HCT116 (cell line): Measurements from ENCODE around the gene PDE1C. TPM values are rescaled to one million over a fixed set of nuclear protein-coding genes. Genes with fewer than 3 reads are reported as not detected.

Source experiments
- ATAC-seq: fragments of 200-7000 bp; cut with Tn5 transposase; 2 replicates; pipeline ENCODE4 v1.9.1; 2020; ENCODE audit warnings: mild to moderate bottlenecking, moderate library complexity
- BruUV-seq: library from RNA; stranded (reverse); fragments of 400-500 nt; replicated peaks from 2 replicates; lab custom pipeline; 2021; lab: Mats Ljungman, UMichigan
- CTCF ChIA-PET: fragments of 300-600 bp; sonication (Branson Sonifier 250); formaldehyde crosslinking; loops from one replicate; lab custom pipeline; 2021; ENCODE audit warnings: antibody characterized with exemption; lab: Charles Lee
- POLR2A ChIA-PET: fragments of 300-600, 350-600 bp; sonication (Branson Sonifier 250); formaldehyde crosslinking; loops from one replicate; lab custom pipeline; 2021; ENCODE audit warnings: antibody characterized with exemption; lab: Charles Lee
- RAD21 ChIA-PET, 2 experiments: fragments of 300-600 bp; sonication (Branson Sonifier 250); formaldehyde crosslinking; loops; one replicate each; lab custom pipeline; 2023; ENCODE audit warnings: low total read pairs in 2 of 2; ENCODE audit not compliant: uncharacterized antibody in 2 of 2, unreplicated experiment in 2 of 2, low non-redundant PET in 1 of 2; lab: Charles Lee
- DNase-seq: peaks from one replicate; pipeline ENCODE4 v3.0.0-alpha.2; 2010; ENCODE audit warnings: low read depth, low spot score
- H2AFZ ChIP-seq: fragments of 200-600 bp; shearing (Covaris generic), sonication (generic); 2 replicates; pipeline ENCODE4 v1.6.1; 2017; ENCODE audit warnings: low read depth, mixed run types, mixed read lengths, antibody characterized with exemption, low read length; ENCODE audit not compliant: poor library complexity, severe bottlenecking
- H3K27ac ChIP-seq: 2 replicates; pipeline ENCODE4 v1.5.1; 2012; ENCODE audit warnings: low read depth, low read length
- H3K27me3 ChIP-seq: fragments of 200-600 bp; sonication (generic); 2 replicates; pipeline ENCODE4 v1.6.1; 2016; ENCODE audit warnings: mixed run types, low read length, mixed read lengths; ENCODE audit not compliant: insufficient read depth
- H3K36me3 ChIP-seq, 2 experiments: fragments of 200-500 bp in 1 of 2; fragments of 200-600 bp in 1 of 2; sonication (Bioruptor generic) in 1 of 2; sonication (generic) in 1 of 2; 2 replicates each; pipeline versions ENCODE4 v1.5.1 to v1.6.1; 2014 to 2016; ENCODE audit warnings: low read length in 2 of 2, inconsistent platforms in 1 of 2, mixed read lengths in 1 of 2, mixed run types in 1 of 2; ENCODE audit not compliant: insufficient read depth in 2 of 2, control insufficient read depth in 1 of 2
- H3K4me1 ChIP-seq, 2 experiments: fragments of 200-600 bp in 1 of 2; sonication (generic) in 1 of 2; 2 replicates each; pipeline versions ENCODE4 v1.5.1 to v1.6.1; 2012 to 2017; ENCODE audit warnings: low read length in 2 of 2, inconsistent platforms in 1 of 2, mild to moderate bottlenecking in 1 of 2, mixed read lengths in 1 of 2, mixed run types in 1 of 2, moderate library complexity in 1 of 2; ENCODE audit not compliant: insufficient read depth in 2 of 2, control insufficient read depth in 1 of 2
- H3K4me2 ChIP-seq: fragments of 200-600 bp; sonication (generic); 2 replicates; pipeline ENCODE4 v1.6.1; 2017; ENCODE audit warnings: mixed run types, low read length, mixed read lengths
- H3K4me3 ChIP-seq, 2 experiments: fragments of 200-600 bp in 1 of 2; sonication (generic) in 1 of 2; replicated peaks in 1 of 2; 2 replicates each; pipeline ENCODE4 v1.5.1; 2011 to 2016; ENCODE audit warnings: low read length in 2 of 2, control low read depth in 1 of 2, low read depth in 1 of 2, mild to moderate bottlenecking in 1 of 2, mixed read lengths in 1 of 2, mixed run types in 1 of 2
- H3K79me2 ChIP-seq: fragments of 200-600 bp; sonication (generic); 2 replicates; pipeline ENCODE4 v1.6.1; 2017; ENCODE audit warnings: mild to moderate bottlenecking, mixed run types, low read length, moderate library complexity, mixed read lengths; ENCODE audit not compliant: insufficient read depth
- H3K9ac ChIP-seq: fragments of 200-600 bp; sonication (generic); 2 replicates; pipeline ENCODE4 v1.6.1; 2016; ENCODE audit warnings: low read length, mixed read lengths
- H3K9me2 ChIP-seq: fragments of 200-600 bp; sonication (generic), shearing (Covaris generic); 2 replicates; pipeline ENCODE4 v1.6.1; 2017; ENCODE audit warnings: mixed run types, mild to moderate bottlenecking, moderate library complexity; ENCODE audit not compliant: insufficient read depth
- H3K9me3 ChIP-seq, 2 experiments: fragments of 200-500 bp in 1 of 2; fragments of 200-600 bp in 1 of 2; sonication (Bioruptor generic) in 1 of 2; sonication (generic) in 1 of 2; 2 replicates each; pipeline ENCODE4 v1.6.1; 2014 to 2017; ENCODE audit warnings: low read length in 2 of 2, mixed read lengths in 2 of 2, inconsistent platforms in 1 of 2, low read depth in 1 of 2, mild to moderate bottlenecking in 1 of 2, mixed run types in 1 of 2, moderate library complexity in 1 of 2; ENCODE audit not compliant: control insufficient read depth in 1 of 2, insufficient read depth in 1 of 2
- H4K20me1 ChIP-seq: fragments of 200-600 bp; sonication (generic), shearing (Covaris generic); 2 replicates; pipeline ENCODE4 v1.6.1; 2017; ENCODE audit warnings: mixed run types, mild to moderate bottlenecking, moderate library complexity; ENCODE audit not compliant: insufficient read depth
- CBX3 ChIP-seq: IDR thresholded peaks from 2 replicates; pipeline ENCODE4 v1.6.1; 2012; ENCODE audit warnings: low read depth
- CEBPB ChIP-seq: IDR thresholded peaks from 2 replicates; pipeline ENCODE4 v1.6.1; 2012; ENCODE audit warnings: low read depth
- ELF1 ChIP-seq: IDR thresholded peaks from 2 replicates; pipeline ENCODE4 v1.6.1; 2012; ENCODE audit warnings: low read depth, borderline replicate concordance
- EZH2 ChIP-seq: fragments of 200-600 bp; sonication (generic); IDR thresholded peaks from 2 replicates; pipeline ENCODE4 v1.6.1; 2017; ENCODE audit warnings: antibody characterized with exemption, mixed run types
- EZH2phosphoT487 ChIP-seq: fragments of 200-600 bp; IDR thresholded peaks from 2 replicates; pipeline ENCODE4 v1.6.1; 2018; ENCODE audit warnings: antibody characterized with exemption, borderline replicate concordance
- FOSL1 ChIP-seq: IDR thresholded peaks from 2 replicates; pipeline ENCODE4 v1.6.1; 2012; ENCODE audit warnings: low read depth
- JUND ChIP-seq: IDR thresholded peaks from 2 replicates; pipeline ENCODE4 v1.6.1; 2012
- POLR2A ChIP-seq: IDR thresholded peaks from 2 replicates; pipeline ENCODE4 v1.7.0; 2011; ENCODE audit warnings: borderline replicate concordance; ENCODE audit not compliant: insufficient read depth, insufficient read length; ENCODE audit errors: extremely low read depth
- POLR2AphosphoS5 ChIP-seq: IDR thresholded peaks from 2 replicates; pipeline ENCODE4 v1.6.1; 2011; ENCODE audit warnings: mild to moderate bottlenecking, low read depth, low read length, moderate library complexity
- SIN3A ChIP-seq: IDR thresholded peaks from 2 replicates; pipeline ENCODE4 v1.6.1; 2012; ENCODE audit warnings: low read depth
- SP1 ChIP-seq: IDR thresholded peaks from 2 replicates; pipeline ENCODE4 v1.6.1; 2012; ENCODE audit warnings: low read depth
- SRF ChIP-seq: IDR thresholded peaks from 2 replicates; pipeline ENCODE4 v1.6.1; 2012; ENCODE audit warnings: low read depth
- TCF7L2 ChIP-seq: IDR thresholded peaks from 2 replicates; pipeline ENCODE4 v1.7.0; 2011; ENCODE audit warnings: borderline replicate concordance, inconsistent platforms; ENCODE audit not compliant: insufficient read depth, insufficient read length; ENCODE audit errors: extremely low read depth
- YY1 ChIP-seq: IDR thresholded peaks from 2 replicates; pipeline ENCODE4 v1.6.1; 2011; ENCODE audit warnings: low read length, low read depth, moderate library complexity, mild to moderate bottlenecking; ENCODE audit not compliant: insufficient replicate concordance; ENCODE audit errors: extremely low read depth
- ZFX ChIP-seq: fragments of 450-650 bp; IDR thresholded peaks from 2 replicates; pipeline ENCODE4 v1.6.1; 2017
- intact Hi-C: fragments of 100-400 bp; cut with micrococcal nuclease; formaldehyde crosslinking; loops from 2 replicates; pipeline ENCODE4 v1.10.0; 2022
- total RNA-seq: library from RNA; stranded (reverse); gene quantifications from one replicate; pipeline ENCODE4 v1.2.1, GENCODE V29; 2021; ENCODE audit not compliant: unreplicated experiment
- TF ChIP-seq, protein P1 (sequence below), 3 experiments: fragments of 200-600 bp in 1 of 3; sonication (generic) in 1 of 3; IDR thresholded peaks in 2 of 3; conservative IDR thresholded peaks in 1 of 3; 2 replicates each; pipeline ENCODE4 v1.5.1; 2012 to 2017; ENCODE audit warnings: low read depth in 2 of 3, low read length in 2 of 3, antibody characterized with exemption in 1 of 3, borderline replicate concordance in 1 of 3, control low read depth in 1 of 3, mild to moderate bottlenecking in 1 of 3, mixed read lengths in 1 of 3, mixed run types in 1 of 3, moderate library complexity in 1 of 3; ENCODE audit not compliant: insufficient read depth in 1 of 3
- TF ChIP-seq, protein P2 (sequence below): IDR thresholded peaks from 2 replicates; pipeline ENCODE4 v1.6.1; 2012
- TF ChIP-seq, protein P3 (sequence below): IDR thresholded peaks from 2 replicates; pipeline ENCODE4 v1.6.1; 2011; ENCODE audit warnings: mild to moderate bottlenecking, low read length, moderate library complexity; ENCODE audit not compliant: insufficient replicate concordance; ENCODE audit errors: extremely low read depth
- TF ChIP-seq, protein P4 (sequence below): IDR thresholded peaks from 2 replicates; pipeline ENCODE4 v1.6.1; 2012

Gene PDE1C
- total RNA-seq, 1 experiment from 2014 or later = 0.17 TPM

DNA sequence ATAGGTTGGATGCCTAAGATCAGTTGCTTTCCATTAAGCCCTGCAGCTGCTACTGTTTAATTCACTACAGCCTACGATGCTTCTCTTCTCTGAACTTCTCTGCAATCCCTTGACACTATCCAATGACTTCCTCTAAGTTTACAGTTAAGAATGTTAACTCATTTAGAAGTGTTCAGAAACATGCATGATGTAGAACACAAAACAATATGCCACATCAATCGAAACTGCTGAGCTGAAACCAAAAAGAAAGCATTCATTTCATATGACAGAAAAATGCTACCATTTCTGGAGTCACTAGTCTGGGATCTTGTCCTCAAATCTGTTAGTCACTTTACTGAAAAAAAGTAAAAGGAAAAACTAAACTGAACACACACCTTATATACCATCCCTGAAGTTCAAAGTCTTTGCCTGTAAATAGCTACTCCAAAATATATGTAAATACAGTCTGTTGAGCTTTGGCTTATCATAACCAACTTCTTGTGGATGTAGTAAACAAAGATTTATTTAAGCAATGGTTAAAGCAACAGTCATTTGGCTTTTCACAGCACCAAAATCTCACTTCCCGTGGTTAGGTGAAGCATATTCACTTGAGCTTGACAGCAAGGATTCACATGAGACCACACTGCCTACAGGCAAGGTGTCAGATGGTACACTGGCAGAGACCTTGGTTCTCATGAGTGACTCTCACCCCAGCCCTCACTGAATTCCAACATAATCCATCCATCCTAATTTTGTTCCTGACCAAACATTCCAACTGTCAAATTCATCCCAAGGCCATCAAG, 196.2 kb downstream of the PDE1C start:
- CTCF ChIA-PET = no interaction called here
- Histone ChIP-seq H3K36me3 (no peaks in the 10 kb centered on the region), H3K27ac (no peak overlapping the region), H3K4me2 (no peak overlapping the region), H3K9me2 (no peaks in the 10 kb centered on the region), H3K4me1 (no peaks in the 10 kb centered on the region), H3K9ac (no peak overlapping the region), H3K9me3 (no peaks in the 10 kb centered on the region), H3K79me2 (no peaks in the 10 kb centered on the region), H3K4me3 (no peak overlapping the region), H4K20me1 (no peaks in the 10 kb centered on the region), H2AFZ (no peak overlapping the region), H3K27me3 (no peaks in the 10 kb centered on the region)
- BruUV-seq = no TSS peak
- intact Hi-C loops = no loop called here
- POLR2A ChIA-PET = no interaction called here
- RAD21 ChIA-PET = no interaction called here
- no peak for ATAC-seq
- TF ChIP-seq SP1 (no peak), CEBPB (no peak), POLR2A (no peak), EZH2phosphoT487 (no peak), FOSL1 (no peak), POLR2AphosphoS5 (no peak), SRF (no peak), EZH2 (no peak), JUND (no peak), YY1 (no peak), SIN3A (no peak), ELF1 (no peak), CBX3 (no peak), ZFX (no peak), TCF7L2 (no peak)
- TF ChIP-seq, protein P1, sequence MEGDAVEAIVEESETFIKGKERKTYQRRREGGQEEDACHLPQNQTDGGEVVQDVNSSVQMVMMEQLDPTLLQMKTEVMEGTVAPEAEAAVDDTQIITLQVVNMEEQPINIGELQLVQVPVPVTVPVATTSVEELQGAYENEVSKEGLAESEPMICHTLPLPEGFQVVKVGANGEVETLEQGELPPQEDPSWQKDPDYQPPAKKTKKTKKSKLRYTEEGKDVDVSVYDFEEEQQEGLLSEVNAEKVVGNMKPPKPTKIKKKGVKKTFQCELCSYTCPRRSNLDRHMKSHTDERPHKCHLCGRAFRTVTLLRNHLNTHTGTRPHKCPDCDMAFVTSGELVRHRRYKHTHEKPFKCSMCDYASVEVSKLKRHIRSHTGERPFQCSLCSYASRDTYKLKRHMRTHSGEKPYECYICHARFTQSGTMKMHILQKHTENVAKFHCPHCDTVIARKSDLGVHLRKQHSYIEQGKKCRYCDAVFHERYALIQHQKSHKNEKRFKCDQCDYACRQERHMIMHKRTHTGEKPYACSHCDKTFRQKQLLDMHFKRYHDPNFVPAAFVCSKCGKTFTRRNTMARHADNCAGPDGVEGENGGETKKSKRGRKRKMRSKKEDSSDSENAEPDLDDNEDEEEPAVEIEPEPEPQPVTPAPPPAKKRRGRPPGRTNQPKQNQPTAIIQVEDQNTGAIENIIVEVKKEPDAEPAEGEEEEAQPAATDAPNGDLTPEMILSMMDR (IDR thresholded peaks at IDR 0.05 in 2 of 3, conservative IDR thresholded peaks at IDR 0.05 in 1 of 3; ENCODE audit: borderline replicate concordance in 1 of 3, insufficient read depth in 1 of 3, low read depth in 2 of 3, low read length in 2 of 3) = no peak
- TF ChIP-seq, protein P2, sequence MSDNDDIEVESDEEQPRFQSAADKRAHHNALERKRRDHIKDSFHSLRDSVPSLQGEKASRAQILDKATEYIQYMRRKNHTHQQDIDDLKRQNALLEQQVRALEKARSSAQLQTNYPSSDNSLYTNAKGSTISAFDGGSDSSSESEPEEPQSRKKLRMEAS = no peak
- TF ChIP-seq, protein P3, sequence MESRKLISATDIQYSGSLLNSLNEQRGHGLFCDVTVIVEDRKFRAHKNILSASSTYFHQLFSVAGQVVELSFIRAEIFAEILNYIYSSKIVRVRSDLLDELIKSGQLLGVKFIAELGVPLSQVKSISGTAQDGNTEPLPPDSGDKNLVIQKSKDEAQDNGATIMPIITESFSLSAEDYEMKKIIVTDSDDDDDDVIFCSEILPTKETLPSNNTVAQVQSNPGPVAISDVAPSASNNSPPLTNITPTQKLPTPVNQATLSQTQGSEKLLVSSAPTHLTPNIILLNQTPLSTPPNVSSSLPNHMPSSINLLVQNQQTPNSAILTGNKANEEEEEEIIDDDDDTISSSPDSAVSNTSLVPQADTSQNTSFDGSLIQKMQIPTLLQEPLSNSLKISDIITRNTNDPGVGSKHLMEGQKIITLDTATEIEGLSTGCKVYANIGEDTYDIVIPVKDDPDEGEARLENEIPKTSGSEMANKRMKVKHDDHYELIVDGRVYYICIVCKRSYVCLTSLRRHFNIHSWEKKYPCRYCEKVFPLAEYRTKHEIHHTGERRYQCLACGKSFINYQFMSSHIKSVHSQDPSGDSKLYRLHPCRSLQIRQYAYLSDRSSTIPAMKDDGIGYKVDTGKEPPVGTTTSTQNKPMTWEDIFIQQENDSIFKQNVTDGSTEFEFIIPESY = no peak
- TF ChIP-seq, protein P4, sequence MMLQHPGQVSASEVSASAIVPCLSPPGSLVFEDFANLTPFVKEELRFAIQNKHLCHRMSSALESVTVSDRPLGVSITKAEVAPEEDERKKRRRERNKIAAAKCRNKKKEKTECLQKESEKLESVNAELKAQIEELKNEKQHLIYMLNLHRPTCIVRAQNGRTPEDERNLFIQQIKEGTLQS = no peak
- DNase-seq = no peak
